NOMO-1 (cell line): ENCODE results near the gene MAGEA9B.
"Not testable (repeated sequence)": the region's sequence is repeated elsewhere in the genome, so short reads cannot be mapped to it uniquely, and the experiment has no call there.

Experiments
- DNase-seq, 2 experiments: peaks; one replicate each; lab custom pipeline; 2025; ENCODE audit not compliant: unreplicated experiment in 2 of 2; lab: John Stamatoyannopoulos, UW

Gene MAGEA9B, protein sequence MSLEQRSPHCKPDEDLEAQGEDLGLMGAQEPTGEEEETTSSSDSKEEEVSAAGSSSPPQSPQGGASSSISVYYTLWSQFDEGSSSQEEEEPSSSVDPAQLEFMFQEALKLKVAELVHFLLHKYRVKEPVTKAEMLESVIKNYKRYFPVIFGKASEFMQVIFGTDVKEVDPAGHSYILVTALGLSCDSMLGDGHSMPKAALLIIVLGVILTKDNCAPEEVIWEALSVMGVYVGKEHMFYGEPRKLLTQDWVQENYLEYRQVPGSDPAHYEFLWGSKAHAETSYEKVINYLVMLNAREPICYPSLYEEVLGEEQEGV

DNA sequence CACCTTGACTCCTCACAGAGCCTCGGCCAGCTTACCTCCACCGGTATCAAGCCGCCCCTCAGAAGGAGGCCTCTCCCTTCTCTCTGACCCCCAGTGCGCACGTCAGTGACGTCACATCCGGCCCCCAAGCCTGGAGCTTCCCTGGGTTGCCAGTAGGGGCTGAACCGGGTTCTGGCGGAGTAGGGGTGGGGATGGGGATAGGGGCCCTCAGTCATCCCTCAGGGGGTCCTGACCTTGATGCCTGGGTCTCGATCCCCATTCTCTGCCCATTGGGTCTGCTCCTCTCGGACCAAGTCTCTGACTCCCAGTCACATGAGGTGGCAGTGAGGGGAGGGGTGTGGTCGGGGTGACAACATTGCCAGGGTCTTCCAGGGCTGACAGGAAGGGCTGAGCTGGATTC is at the start of gene MAGEA9B:
Gene MAGEA9B (minus strand): TSS at position 101 of the 400 bp plus-strand sequence. CDS start 4,280 bp downstream, outside the sequence.
- not testable (repeated sequence) for DNase-seq

DNA sequence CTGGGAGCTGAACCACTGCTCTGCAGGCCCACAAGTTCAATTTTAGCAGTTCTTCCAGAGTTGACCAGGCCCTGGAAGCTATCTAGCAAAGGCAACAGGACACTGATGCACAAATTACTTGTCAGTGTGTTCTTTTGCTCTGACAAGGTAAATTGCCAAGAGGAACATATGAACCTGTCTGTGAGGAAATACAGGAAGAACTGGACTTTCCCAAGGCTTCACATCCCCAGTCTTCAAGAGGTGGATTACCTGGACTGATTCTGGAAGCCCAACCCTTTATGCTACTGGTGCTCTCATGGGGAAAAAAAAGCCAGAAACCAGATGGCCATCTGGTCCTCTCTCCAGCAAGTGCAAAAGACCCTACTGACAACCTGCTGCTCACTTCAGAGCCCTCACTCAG is 46.3 kb upstream of the MAGEA9B start:
- no peak for DNase-seq

DNA sequence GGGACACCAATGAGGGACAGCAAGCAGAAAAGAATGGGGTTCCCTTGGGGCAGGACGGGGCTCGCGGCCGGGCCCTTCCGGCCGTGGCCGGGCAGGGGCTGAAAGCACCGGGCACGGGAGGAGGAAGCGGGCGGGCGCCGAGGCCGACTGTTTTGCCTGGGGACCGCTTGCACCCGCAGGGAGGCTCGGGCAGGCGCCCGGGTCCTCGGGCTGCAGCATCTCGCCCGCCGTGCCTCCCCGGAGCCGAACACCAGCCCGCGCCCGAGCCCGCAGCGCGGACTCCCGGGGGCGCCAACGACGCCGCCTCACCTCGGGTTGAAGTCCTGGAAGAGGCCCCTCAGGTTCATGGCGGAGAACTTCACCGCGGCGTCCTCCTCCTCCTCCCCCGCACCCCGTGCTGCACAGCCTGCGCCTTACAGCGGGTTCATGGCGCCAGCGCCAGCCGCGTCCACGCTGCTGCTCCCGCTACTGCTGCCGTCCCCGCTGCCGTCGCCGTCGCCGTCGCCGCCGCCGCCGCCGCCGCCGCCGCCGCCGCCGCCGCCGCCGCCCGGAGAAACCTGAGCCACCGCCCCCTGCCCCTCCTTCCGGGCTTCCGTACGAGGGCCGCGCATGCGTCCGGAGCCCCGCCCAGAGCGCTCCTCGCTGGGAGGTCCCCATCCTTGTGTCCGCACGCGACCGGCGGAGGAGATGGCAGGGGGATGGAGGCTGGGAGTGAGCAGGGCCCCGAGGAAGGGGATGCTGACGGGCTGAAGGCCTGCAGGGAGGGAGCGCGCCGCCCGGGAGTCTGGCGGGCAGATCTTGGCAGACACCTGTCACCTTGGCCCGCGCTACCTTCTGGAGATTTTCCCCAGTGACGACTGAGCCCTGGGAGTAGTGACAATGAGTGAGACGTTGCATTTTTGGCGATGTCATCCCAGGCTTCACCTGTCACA is 44.2 kb upstream of the MAGEA9B start, which contains the start of gene TMEM185A:
Gene TMEM185A (minus strand): TSS at position 559 of the 932 bp plus-strand sequence. CDS start 212 bp downstream, at position 347.
- peak; percentile 37 for DNase-seq

DNA sequence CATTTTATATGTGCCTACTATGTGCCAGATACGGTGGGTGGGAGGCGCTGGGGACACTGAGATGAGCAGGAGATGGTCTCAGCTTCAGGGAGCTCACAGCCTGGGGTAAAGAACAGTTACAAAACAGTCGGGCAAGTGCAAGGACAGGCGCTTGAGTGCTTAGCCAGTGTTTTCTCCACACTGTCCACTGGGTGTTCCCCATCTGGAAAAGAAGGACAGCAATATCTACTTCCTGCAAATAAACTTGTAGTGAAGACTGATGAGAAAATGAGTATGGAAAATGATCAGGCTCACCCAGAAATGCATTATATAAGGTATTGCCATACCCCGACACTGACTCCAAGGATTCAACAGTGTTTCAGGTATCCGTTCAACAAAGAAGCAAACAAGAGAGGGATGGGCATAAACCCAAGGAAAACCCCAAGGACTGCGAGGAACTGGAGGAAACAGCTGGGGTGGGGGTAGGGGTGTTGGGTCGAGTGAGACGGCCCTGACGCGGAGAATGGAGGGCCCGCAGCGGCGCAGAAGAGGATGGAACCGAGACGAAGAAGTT is 43.5 kb upstream of the MAGEA9B start:
- no peak for DNase-seq

DNA sequence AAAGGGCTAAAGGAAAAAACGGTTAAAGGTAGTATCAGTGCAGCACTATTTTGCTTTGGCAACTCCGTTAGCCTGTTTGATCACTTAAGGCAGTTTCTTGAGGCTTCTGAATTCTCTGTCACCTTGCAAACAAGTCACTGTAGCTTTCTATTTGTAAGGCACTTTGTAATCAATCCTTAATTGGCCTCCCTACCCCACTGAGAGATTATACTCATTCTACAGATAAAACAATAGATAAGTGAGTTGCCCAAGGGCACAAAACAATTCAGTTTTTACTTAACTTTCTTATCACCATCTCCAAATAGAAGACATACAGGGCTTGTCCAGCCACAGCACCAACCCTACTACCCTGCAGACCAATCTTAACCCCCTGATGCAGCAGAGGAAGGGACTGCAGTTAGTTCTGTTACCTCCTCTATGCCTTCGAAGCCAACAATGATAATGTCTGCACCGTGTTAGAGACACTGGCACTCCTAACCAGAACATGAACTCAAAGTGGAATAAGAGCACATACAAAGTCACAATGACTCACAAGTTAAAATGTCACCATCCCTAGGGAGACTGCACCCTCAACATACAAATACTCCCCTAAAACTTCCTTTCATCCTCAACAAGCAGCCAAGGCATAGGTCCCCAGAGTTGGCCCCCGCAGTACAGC is 42.6 kb upstream of the MAGEA9B start:
- no peak for DNase-seq

DNA sequence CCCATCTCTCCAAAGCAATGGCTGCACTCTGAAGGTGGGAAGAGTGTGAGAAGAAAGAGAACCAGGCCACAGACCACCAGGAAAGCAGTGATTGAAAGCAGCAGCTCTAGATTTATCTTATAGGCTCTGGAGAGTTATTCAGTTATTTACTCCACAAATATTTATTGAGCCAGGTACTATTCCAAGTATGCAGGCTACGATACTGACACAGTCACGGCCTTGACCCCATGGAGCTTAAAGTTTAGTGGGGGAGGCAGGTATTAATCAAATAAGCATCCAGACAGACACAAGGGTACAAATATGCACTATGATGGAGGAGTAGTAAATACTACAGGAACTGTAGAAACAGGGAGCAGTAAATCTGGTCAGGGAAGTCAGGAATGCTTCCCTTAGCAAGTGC is 41.5 kb upstream of the MAGEA9B start:
- DNase-seq: no peak

DNA sequence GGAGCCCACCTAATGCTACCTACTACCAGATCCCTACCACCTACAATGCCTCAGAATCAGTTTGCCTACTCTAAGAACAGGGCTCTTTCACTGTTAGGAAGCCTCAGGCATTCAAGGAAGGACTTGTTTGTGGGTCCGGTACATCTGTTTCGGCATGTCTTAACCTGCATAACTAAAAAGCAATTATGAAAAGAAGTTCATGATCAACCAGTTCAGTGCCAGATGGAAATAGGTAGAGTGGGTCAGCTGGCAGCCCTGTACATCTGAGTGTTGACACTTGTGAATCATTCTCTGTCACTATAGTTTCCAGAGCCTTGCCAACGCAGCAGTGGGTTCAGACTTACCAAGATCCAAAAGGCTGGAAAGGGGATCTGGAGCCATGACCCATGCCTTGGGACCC is 41.0 kb upstream of the MAGEA9B start:
- no peak for DNase-seq

DNA sequence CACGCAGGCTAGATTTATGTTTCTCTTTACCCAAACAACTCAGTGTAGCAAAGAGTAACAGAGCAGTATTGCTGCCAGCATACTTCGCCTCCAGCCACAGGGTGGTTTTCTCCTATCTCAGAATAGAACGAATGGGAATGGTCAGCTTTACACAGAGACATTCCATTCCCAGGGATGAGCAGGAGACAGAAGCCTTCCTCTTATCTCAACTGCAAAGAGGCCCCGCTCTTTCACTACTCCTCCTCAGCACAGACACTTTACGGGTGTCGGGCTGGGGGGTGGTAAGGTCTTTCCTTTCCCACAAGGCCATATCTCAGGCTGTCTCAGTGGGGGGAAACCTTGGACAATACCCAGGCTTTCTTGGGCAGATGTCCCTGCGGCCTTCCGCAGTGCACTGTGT is 39.6 kb upstream of the MAGEA9B start:
- not testable (repeated sequence) for DNase-seq

DNA sequence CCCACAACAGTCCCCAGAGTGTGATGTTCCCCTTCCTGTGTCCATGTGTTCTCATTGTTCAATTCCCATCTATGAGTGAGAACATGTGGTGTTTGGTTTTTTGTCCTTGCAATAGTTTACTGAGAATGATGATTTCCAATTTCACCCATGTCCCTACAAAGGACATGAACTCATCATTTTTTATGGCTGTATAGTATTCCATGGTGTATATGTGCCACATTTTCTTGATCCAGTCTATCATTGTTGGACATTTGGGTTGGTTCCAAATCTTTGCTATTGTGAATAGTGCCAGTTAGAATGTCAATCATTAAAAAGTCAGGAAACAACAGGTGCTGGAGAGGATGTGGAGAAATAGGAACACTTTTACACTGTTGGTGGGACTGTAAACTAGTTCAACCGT is 32.4 kb upstream of the MAGEA9B start:
- DNase-seq: not testable (repeated sequence)

DNA sequence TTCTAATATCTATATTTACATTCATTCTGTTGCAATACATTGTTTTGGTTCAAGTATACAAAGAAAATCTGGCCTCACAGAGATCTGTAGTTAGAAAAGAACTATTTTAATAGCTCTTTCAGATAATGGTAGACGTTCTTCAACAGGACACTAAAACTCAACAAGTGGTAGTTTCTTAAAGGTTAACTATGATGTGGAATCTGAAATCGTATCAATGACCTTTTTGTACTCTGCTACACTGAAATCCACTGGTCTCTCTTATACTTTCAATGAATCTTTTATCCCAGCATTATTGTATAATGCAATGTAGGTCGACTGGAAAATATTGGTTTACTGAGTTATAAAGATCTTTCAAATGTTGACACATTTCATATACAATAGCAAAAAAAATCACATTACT is 31.6 kb upstream of the MAGEA9B start:
- DNase-seq: no peak

DNA sequence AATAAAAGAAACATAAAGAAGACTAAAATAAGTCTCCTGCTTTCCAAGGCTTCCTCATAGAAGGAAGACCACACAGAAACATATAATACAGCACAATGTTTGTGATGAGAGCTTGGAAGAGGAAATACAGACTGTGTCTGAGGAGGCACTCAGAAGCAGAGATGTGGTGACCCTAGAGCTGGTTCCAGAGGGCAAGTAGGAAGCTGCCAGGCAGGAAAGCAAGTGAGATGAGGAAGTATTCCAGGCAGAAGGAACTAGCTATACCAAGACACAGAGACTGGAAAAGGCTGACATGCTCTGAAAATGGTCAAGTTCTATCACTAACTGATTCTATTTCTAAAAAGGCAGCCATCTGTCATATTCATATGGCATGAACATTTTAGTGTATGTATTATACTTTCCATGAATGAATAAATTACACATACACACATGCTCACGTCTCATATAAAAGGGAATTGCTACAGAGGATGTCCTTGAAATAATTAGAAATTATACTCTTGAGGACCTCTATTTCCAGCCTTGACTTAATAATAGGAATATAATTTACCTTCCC is 24.4 kb upstream of the MAGEA9B start:
- DNase-seq: no peak

DNA sequence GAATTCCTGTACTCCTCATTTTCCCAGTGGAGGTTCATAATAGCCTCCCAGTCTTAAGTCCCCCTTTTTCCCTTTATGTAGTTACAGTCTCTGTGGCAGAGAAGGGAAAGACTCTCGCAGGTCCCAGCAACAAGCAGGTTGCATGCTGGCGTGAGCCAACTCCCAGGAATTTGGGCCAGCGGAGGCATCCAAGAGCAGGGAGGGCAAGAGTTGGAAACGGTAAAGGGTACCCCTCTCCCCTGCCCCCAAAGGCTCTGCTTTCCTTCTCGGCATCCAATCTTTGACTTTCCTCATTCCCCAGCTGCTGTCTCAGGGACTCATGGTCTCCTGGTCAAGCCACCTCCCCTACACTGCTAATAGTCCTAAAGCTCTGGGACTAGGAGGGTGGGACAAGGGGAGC is 23.3 kb upstream of the MAGEA9B start:
- no peak for DNase-seq

DNA sequence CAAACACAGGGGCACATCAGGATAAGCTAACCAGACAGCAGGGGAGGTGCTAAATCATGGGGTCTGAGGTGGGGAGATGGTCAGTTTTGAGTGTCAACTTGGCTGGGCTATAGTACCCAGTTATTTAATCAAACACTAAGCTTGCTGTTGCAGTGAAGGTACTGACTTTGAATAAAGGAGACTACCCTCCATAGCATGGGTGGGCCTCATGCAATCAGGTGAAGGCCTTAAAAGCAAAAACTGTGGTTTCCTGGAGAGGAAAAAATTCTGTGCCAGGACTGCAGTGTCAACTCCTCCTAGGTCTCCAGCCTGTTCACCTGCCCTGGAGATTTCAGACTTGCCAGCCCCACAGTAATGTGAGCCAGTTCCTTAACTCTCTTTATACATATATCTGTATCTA is 20.4 kb upstream of the MAGEA9B start:
- DNase-seq: no peak

DNA sequence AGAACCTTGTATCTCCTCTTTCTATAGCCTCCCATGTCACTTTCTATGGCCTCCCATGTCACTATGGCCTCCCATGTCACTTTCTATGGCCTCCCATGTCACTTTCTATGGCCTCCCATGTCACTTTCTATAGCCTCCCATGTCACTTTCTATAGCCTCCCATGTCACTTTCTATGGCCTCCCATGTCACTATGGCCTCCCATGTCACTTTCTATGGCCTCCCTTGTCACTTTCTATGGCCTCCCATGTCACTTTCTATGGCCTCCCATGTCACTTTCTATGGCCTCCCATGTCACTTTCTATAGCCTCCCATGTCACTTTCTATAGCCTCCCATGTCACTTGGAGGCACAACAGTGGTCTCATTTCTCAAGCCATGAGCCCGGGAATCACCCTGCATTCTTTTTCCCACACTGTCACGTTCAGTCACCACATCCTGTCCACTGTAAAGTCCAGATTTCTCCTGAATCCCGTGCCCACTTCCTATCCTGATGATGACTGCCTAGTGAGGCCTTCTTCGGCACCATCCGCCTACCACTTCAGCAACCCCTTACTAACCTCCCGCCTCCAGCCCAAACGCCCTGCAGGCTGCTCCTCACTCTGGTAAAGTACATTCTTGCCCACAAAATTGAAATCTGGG is 18.1 kb upstream of the MAGEA9B start:
- not testable (repeated sequence) for DNase-seq

DNA sequence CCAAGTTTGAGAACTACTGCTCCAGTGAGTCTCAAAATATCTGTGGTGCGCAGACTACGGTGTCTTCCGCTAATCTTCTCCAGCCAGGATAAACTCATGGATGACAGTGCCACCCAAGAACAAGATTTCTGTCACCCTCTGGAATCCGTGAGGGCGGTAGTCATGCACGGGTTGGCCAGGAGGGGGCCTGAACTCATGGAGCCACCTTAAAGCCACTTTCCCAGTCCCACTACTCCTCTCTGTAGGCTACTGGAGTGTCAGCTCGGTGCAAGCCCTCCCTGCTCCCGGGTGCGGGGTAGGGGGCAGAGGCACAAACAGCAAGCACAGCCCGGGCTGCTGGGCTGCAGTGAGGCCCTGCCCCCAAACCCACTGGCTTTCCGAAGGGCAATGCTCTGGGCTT is 11.3 kb upstream of the MAGEA9B start:
- not testable (repeated sequence) for DNase-seq

DNA sequence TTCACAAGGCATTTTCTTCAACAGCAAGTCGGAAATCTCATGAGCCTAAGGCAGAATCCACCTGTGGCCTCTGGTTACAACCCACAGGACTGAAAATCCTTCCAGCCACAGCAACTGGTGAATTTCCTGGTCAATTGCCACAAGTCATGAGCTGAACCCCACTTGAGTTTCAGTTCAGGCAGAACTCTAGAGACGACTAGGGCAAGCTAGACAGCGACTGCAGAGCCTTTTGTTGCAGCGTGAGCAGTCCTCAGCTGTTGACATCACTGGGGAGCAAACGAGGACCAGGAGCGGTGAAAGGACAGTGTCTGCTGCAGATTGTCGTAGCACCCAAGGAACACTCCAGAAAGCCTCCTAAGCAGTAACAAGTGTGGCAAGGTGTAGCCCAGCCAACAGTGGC is 8.7 kb upstream of the MAGEA9B start:
- not testable (repeated sequence) for DNase-seq

DNA sequence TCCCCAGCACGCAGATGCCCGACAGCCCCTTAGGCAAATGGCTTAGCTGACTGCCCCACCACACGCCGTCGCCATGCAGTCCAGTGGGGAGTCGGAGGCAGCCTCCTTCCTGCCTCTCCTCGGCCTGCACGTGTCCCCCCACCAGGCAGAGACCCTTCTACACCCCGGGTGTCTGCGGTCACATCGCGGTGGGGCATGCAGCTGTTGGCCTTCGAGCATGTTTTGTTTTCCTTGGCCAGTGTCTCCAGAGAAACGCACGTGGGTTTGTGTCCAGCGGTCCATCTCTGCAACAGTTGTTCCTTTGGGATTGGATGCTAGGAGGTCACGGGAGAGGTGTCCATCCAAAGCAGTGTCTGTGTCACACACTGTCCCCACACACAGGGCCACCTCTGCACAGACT is 8.0 kb upstream of the MAGEA9B start, which contains the start of gene HSFX2:
Gene HSFX2 (minus strand): TSS at position 101 of the 400 bp plus-strand sequence. CDS start 614 bp downstream, outside the sequence.
- not testable (repeated sequence) for DNase-seq

DNA sequence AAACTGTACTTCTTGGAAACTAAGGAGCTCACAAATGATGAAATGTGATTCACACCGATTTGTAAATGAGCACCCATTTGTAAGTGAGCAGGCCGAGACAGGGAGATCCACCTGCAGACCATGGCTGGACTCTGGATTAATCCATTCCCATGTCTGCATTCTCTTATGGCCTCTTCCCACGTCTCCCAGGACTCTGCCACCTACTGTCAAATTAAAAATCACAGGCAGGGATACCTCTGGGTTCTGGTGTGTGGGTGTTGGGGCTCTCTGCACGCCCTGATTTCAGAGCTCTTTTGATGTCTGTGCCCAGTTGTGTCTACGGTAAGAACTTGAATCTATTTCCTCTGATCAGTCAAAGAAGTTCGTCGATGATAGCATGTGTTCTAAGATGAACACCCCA is 3.7 kb upstream of the MAGEA9B start:
- not testable (repeated sequence) for DNase-seq

DNA sequence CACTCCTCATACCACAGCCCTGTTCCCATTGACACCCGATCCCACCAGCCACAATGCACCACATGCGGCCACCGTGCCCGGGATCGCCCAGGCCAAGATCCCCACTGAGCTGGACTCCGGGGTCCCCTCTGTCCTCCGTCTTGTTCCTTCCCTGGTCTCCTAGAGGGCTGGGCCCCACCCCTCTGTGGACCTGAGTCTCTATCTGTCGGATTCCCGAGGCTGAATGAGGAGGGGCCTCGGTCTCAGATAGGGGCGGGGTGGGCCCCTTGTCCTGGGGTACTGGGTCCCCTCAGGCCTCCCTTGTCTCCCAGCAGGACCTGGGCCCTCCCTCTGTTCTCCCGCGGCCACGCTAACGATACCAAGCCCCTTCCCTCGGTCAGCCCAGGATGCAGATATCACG is 1.6 kb downstream of the MAGEA9B start:
- not testable (repeated sequence) for DNase-seq

DNA sequence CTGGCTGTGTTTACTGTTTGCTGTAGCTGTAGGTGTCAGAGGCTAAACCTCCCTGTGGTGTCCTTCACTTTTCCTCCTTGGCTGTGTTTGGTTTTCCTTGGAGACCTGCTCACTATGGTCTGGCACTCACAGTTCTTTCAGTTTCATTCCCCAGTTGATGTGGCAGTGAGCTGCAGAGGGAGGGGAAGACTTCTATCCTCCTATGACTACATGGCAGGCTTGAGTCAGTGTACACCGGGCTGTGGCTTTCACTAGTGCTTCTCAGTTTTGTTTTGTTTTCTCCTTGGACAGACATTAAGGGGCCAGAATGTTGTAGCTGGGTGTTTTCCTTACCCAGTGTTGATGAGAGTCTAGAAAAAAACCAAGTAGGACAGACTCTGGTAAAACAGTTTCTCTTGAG is 13.8 kb downstream of the MAGEA9B start:
- DNase-seq: not testable (repeated sequence)
